ENCODE data around the gene IL1A.

GRCh38 chr2:112795774-112796173, 11.5 kb upstream of the IL1A start:
- no peak for TF ChIP-seq CTCF (conservative IDR thresholded peaks at IDR 0.05; ENCODE audit: low read depth, low read length)
- no peak for TF ChIP-seq EZH2 (IDR thresholded peaks at IDR 0.05; ENCODE audit: low read length, unreplicated experiment)
- TF ChIP-seq EZH2phosphoT487 (IDR thresholded peaks at IDR 0.05; ENCODE audit: borderline replicate concordance, low read length): no peak
